HUES64 (cell line): ENCODE results near the gene PARD3B.
"Not testable (repeated sequence)": the region's sequence is repeated elsewhere in the genome, so short reads cannot be mapped to it uniquely, and the experiment has no call there.

Experiments used
- H3K27ac ChIP-seq: 2 replicates; pipeline ENCODE4 v1.7.0; 2013; ENCODE audit warnings: low read depth, low read length, inconsistent platforms
- H3K27me3 ChIP-seq: 2 replicates; pipeline ENCODE4 v1.6.1; 2013; ENCODE audit warnings: mild to moderate bottlenecking, low read length; ENCODE audit not compliant: insufficient read depth
- H3K36me3 ChIP-seq: 2 replicates; pipeline ENCODE4 v1.6.1; 2013; ENCODE audit warnings: mild to moderate bottlenecking, low read length; ENCODE audit not compliant: insufficient read depth
- H3K4me1 ChIP-seq: 2 replicates; pipeline ENCODE4 v1.6.1; 2013; ENCODE audit warnings: mild to moderate bottlenecking, low read length, moderate library complexity; ENCODE audit not compliant: insufficient read depth
- H3K4me3 ChIP-seq: 2 replicates; pipeline ENCODE4 v1.5.1; 2013; ENCODE audit warnings: mild to moderate bottlenecking, low read length, moderate library complexity
- H3K9ac ChIP-seq: 2 replicates; pipeline ENCODE4 v1.6.1; 2013; ENCODE audit warnings: mild to moderate bottlenecking, low read depth, low read length
- H3K9me3 ChIP-seq: 2 replicates; pipeline ENCODE4 v1.6.1; 2013; ENCODE audit warnings: low read depth, low read length; ENCODE audit not compliant: insufficient read depth
- WGBS: fragments of 150-250, 120-280 bp; methylation state at CpG from one replicate; pipeline ENCODE4 v1.1.7; 2013; ENCODE audit warnings: missing lambda C conversion rate; 5-methylcytosine and 5-hydroxymethylcytosine counted together

The PARD3B gene

DNA sequence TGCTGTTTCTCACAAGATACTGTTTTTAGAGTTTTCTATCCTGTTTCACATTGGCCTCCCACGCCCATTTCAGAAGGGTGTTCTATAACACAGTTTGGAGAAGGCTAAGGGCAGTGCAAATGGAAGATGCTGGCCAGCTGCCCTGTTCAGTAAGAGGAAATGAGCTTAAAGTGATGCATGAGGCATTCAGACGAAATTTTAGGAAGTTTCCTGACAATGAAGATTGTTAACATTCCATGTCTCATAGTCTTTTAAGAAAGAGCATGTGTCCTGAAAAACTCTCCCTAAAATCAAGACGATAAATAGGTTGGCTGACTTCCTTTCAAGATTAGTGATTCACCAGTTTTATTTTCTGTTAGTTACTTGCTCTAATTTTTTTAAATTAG is 652.9 kb downstream of the PARD3B start:
- Histone ChIP-seq H3K27me3 (no peaks in the 10 kb centered on the region), H3K4me3 (peak overlapping the region; percentile 35; the same call in 1 of the 2 replicates), H3K4me1 (peaks cover 36% of the 10 kb centered on the region), H3K36me3 (no peaks in the 10 kb centered on the region), H3K9me3 (no peaks in the 10 kb centered on the region), H3K9ac (peak overlapping the region; percentile 53), H3K27ac (peak overlapping the region; percentile 93)
- WGBS: 55% methylated on average over 3 of the region's 3 CpGs

DNA sequence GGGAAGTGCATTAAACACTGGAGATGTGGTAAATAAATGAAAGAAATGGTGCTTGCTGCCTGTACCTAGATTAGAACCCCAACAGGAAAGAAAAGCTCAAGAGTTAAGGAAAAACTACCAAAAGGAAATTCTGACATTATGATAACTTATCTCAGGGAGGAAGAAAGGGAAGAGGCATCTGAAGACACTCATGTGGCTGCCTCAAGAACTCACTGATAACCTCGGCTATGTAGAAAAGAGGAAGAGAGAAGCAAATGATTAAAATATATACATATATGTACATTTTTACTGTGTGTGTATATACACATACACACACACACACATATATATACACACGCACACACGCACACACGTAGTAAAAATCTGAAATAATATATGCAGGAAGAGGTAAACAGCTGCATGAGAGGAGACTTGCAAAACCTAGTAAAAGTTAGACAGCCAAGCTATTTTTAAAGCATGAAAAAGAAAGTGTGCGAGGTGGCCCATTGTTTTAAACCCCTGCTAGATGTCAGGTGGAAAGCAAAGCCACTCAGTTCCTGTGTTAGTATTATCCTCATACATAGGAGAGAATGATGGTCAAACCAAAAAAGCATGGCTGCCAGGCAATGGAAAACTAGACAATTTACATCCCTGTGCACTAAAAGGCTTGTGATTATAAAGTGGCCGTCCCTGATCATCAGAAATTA is 654.0 kb downstream of the PARD3B start:
- peak overlapping the region; percentile 18; the same call in 1 of the 2 replicates for H3K27ac ChIP-seq
- no peaks in the 10 kb centered on the region for H3K9me3 ChIP-seq
- H3K9ac ChIP-seq: no peak overlapping the region
- 100% methylated on average over 5 of the region's 6 CpGs for WGBS
- peaks cover 36% of the 10 kb centered on the region for H3K4me1 ChIP-seq
- no peak overlapping the region for H3K4me3 ChIP-seq
- H3K27me3 ChIP-seq: no peaks in the 10 kb centered on the region
- no peaks in the 10 kb centered on the region for H3K36me3 ChIP-seq

DNA sequence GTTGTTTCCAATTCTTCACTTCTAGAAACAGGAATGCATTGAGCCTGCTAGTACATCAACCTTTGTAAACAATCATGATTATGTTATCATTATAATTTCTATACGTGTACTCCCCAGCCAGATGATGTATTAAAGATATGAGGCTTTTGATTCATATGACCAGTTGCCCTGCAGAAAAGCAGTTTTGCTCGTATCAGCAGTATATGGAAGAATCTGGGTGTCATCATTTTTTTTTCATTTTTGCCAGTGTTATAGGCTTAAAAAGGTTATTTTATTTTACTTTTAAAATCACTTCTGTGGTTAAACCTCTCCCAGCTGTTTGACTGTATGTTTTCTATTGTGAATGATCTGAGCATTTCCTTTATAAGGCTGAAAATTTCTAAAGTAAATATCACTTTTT is 665.2 kb downstream of the PARD3B start:
- no peak overlapping the region for H3K4me3 ChIP-seq
- no peaks in the 10 kb centered on the region for H3K36me3 ChIP-seq
- H3K27ac ChIP-seq: no peak overlapping the region
- H3K4me1 ChIP-seq: peaks cover 23% of the 10 kb centered on the region
- no peaks in the 10 kb centered on the region for H3K9me3 ChIP-seq
- WGBS: 94% methylated on average over 2 of the region's 2 CpGs
- no peak overlapping the region for H3K9ac ChIP-seq
- no peaks in the 10 kb centered on the region for H3K27me3 ChIP-seq

DNA sequence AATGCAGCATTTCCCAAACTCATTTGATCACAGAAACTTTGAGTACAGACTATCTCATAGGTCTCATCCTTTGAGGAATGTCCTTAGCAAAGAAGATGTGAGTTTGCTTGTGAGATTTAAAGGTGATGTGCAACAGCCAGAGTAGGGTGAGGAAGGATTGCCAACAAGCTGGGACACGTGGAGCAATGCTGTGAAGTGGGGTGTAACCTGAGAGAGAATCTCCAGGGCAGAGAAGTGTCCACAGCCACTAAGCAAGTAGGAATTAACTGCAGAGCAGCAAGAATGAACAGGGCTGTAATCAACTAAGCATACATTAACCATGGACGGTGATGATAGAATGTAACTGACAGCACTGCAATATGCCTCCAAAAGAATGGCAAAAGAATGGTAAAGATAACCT is 667.1 kb downstream of the PARD3B start:
- Histone ChIP-seq H3K27ac (no peak overlapping the region), H3K9ac (no peak overlapping the region), H3K4me1 (peaks cover 23% of the 10 kb centered on the region), H3K9me3 (no peaks in the 10 kb centered on the region), H3K4me3 (no peak overlapping the region), H3K27me3 (no peaks in the 10 kb centered on the region), H3K36me3 (no peaks in the 10 kb centered on the region)
- WGBS: 93% methylated on average over 2 of the region's 2 CpGs

DNA sequence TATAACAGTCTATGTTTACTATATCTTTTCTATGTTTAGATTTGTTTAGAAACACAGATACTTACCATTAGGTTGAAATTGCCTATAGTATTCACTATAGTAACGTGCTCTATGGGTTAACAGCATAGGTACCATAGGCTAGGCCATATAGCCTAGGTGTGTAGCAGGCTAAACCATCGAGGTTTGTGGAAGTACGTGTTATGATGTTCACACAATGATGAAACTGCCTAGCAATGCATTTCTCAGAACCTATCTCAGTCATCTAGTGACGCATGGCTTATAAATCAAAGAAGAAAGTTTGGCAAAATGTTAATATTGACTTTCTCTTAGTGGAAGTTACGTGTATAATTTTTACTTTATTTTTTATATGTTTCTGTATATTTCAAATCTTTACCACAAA is 670.8 kb downstream of the PARD3B start:
- Histone ChIP-seq H3K36me3 (no peaks in the 10 kb centered on the region), H3K4me3 (no peak overlapping the region), H3K27me3 (no peaks in the 10 kb centered on the region), H3K9me3 (no peaks in the 10 kb centered on the region), H3K9ac (no peak overlapping the region), H3K4me1 (peaks cover 23% of the 10 kb centered on the region), H3K27ac (no peak overlapping the region)
- 81% methylated on average over 3 of the region's 5 CpGs for WGBS

DNA sequence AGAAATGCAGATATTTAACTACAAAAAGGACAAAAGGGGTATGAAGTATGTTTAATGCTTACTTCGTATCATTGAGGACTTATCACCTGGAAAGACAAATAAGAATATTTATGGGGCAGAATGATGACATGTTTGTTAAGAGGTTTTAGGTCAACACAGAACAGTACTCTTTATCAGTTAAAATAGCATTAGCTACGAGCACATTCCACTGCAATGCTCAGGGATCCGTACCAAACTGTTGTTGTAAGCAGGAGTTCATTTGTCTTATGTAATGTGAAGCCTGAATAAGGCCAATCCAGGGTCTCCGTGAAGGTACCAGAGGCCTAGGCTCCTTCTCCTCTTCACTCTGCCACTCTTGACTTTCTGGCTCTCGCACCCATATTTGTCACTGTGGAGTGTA is 671.3 kb downstream of the PARD3B start:
- WGBS: 78% methylated on average over 5 of the region's 5 CpGs
- no peak overlapping the region for H3K4me3 ChIP-seq
- H3K9ac ChIP-seq: no peak overlapping the region

DNA sequence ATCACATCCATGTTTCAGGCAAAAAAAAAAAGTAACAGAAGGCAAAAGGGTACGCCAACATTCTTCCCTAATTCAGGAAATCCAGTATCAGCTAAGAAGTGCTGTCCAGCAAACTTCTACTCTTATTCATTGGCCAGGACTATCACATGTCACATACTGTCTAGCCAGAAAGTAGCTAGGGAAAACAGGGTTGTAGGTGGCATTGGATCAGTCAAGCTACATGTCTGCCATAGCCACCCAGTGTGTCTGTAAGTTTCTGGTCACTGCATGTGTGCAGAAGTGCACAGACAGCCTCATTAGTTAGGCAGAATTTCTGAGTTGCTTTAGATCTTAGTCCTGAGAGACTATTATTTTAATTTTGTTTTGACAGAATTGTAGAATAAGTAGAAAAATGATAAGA is 671.7 kb downstream of the PARD3B start:
- Histone ChIP-seq H3K27me3 (no peaks in the 10 kb centered on the region), H3K4me1 (peaks cover 23% of the 10 kb centered on the region), H3K36me3 (no peaks in the 10 kb centered on the region), H3K27ac (no peak overlapping the region), H3K9ac (no peak overlapping the region), H3K9me3 (no peaks in the 10 kb centered on the region), H3K4me3 (no peak overlapping the region)
- WGBS: 91% methylated on average over 1 of the region's 1 CpG

More for the DNA sequence above, 671.3 kb downstream of the PARD3B start:
- no peak overlapping the region for H3K27ac ChIP-seq
- peaks cover 23% of the 10 kb centered on the region for H3K4me1 ChIP-seq
- no peaks in the 10 kb centered on the region for H3K27me3 ChIP-seq
- no peaks in the 10 kb centered on the region for H3K36me3 ChIP-seq
- no peaks in the 10 kb centered on the region for H3K9me3 ChIP-seq

DNA sequence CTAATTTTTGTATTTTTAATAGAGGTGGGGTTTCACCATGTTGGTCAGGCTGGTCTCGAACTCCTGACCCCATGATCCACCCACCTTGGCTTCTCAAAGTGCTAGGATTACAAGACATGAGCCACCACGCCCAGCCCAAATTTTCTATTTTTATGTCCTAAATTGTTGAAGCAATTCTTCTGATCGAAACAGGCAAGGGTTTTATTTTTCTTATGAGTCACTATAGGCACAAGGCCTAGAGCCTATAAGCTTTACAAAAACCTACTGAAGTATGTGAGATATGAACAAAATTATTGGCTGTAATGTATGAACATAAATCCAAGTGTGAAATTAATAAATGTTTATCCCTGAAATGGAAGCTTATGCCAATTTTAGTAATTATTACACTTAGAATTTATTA is 672.8 kb downstream of the PARD3B start:
- WGBS: 81% methylated on average over 3 of the region's 3 CpGs
- H3K9ac ChIP-seq: no peak overlapping the region
- H3K9me3 ChIP-seq: no peaks in the 10 kb centered on the region

DNA sequence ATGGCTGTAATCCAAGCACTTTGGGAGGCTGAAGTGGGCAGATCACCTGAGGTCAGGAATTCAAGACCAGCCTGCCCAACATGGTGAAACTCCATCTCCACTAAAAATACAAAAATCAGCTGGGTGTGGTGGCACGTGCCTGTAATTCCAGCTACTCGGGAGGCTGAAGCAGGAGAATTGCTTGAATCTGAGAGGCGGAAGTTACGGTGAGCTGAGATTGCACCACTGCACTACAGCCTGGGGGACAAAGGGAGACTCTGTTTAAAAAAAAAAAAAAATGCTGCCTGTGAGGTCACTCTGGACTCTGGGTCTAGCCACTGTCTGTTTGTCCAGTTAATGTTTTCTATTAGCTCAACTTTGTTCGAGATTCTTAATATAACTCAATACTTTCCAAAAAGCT is 673.5 kb downstream of the PARD3B start:
- not testable (repeated sequence) for H3K27me3 ChIP-seq, H3K36me3 ChIP-seq, H3K9me3 ChIP-seq, H3K27ac ChIP-seq, H3K4me3 ChIP-seq, H3K9ac ChIP-seq
- 98% methylated on average over 5 of the region's 5 CpGs for WGBS
- H3K4me1 ChIP-seq: peaks cover 14% of the 10 kb centered on the region

More for the DNA sequence above, 672.8 kb downstream of the PARD3B start:
- no peak overlapping the region for H3K4me3 ChIP-seq
- H3K4me1 ChIP-seq: peaks cover 22% of the 10 kb centered on the region
- no peaks in the 10 kb centered on the region for H3K36me3 ChIP-seq
- H3K27me3 ChIP-seq: no peaks in the 10 kb centered on the region
- no peak overlapping the region for H3K27ac ChIP-seq

DNA sequence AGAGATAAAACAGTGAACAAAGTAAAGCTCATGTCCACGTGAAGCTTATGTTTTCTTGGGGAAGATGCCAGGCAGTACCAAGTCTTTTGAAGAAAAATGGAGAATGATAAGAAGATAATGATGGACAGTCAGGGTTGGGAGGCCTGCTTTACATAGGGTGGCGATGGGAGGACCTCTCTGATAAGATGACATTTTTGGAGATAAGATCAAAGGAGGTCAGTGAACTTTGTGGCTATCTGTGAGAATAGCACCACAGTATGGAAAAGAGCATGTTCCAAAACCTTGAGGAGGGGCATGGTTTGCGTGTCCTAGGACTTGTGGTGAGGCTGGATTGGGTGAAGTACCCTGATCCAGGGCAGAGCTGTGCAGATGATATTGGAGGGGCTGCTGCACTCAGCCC is 675.3 kb downstream of the PARD3B start:
- no peak overlapping the region for H3K4me3 ChIP-seq
- no peaks in the 10 kb centered on the region for H3K9me3 ChIP-seq
- 77% methylated on average over 3 of the region's 3 CpGs for WGBS
- no peak overlapping the region for H3K27ac ChIP-seq
- H3K36me3 ChIP-seq: no peaks in the 10 kb centered on the region
- H3K9ac ChIP-seq: no peak overlapping the region
- no peaks in the 10 kb centered on the region for H3K27me3 ChIP-seq
- no peaks in the 10 kb centered on the region for H3K4me1 ChIP-seq

DNA sequence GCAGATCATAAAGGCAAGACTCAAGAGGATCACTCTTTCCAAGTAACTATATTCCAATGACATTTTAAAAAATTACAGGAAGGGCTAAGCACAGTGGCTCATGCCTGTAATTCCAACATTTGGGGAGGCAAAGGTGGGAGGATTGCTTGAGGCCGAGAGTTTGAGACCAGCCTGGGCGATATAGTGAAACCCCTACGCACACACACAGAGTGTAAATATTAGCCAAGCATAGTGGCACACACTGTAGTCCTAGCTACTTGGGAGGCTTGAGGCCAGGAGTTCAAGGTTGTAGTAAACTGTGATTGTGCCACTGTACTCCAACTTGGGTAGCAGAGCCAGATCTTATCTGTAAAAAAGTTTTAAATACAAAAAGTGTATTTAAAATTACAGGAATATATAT is 686.8 kb downstream of the PARD3B start:
- Histone ChIP-seq H3K4me3 (no peak overlapping the region), H3K36me3 (no peaks in the 10 kb centered on the region), H3K9ac (no peak overlapping the region), H3K27ac (no peak overlapping the region), H3K9me3 (no peaks in the 10 kb centered on the region), H3K27me3 (no peaks in the 10 kb centered on the region), H3K4me1 (no peaks in the 10 kb centered on the region)
- 93% methylated on average over 3 of the region's 3 CpGs for WGBS

DNA sequence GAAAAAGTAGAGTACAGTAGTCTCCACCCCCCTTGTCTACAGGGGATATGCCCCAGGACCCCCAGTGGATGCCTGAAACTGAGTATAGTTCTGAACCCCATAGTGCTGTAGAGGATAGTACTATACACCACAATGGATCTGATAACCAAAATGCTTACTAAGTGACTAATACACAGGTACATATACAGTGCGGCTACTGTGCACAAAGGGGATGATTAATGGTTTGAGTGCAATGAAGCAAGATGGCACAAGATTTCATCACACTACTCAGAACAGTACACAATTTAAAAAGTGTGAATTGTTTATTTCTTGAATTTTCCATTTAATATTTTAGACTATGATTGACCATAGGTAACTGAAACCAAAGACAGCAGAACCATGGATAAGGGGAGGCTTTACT is 690.2 kb downstream of the PARD3B start:
- WGBS: no CpG with 5 or more reads among the region's 1 CpG
- no peaks in the 10 kb centered on the region for H3K36me3 ChIP-seq
- H3K9me3 ChIP-seq: no peaks in the 10 kb centered on the region
- no peaks in the 10 kb centered on the region for H3K27me3 ChIP-seq
- H3K9ac ChIP-seq: no peak overlapping the region
- H3K27ac ChIP-seq: no peak overlapping the region
- peaks cover 7% of the 10 kb centered on the region; the same call in 1 of the 2 replicates for H3K4me1 ChIP-seq
- no peak overlapping the region for H3K4me3 ChIP-seq
